ENCODE measurements around the gene NTN5. TPM values are rescaled to one million over a fixed set of nuclear protein-coding genes. Genes with fewer than 3 reads are reported as not detected.
"Not testable (repeated sequence)": the region's sequence is repeated elsewhere in the genome, so short reads cannot be mapped to it uniquely, and the experiment has no call there.

Gene NTN5
- total RNA-seq, 1 donor from 2014 or later: 0.11 TPM

GRCh38 chr19:48681127-48681470 is 8.3 kb upstream of the NTN5 start:
- no peaks in the 10 kb centered on the region for H3K36me3 Mint-ChIP-seq (ENCODE audit: low read depth, unreplicated experiment)
- H3K4me3 Mint-ChIP-seq (ENCODE audit: unreplicated experiment): no peak overlapping the region
- Histone ChIP-seq H3K27me3 (ENCODE audit: insufficient read depth, low read length) (peaks cover 10% of the 10 kb centered on the region), H3K4me1 (ENCODE audit: insufficient read depth, low read length) (peaks cover 6% of the 10 kb centered on the region), H3K27ac (ENCODE audit: low read depth, low read length) (no peak overlapping the region), H3K9me3 (ENCODE audit: insufficient read depth, low read depth, low read length) (no peaks in the 10 kb centered on the region), H3K4me2 (ENCODE audit: low read length) (no peak overlapping the region), H3K36me3 (ENCODE audit: insufficient read depth, low read length) (no peaks in the 10 kb centered on the region), H3K79me2 (ENCODE audit: insufficient read depth, low read length) (no peaks in the 10 kb centered on the region), H3K4me3 (ENCODE audit: insufficient read depth, low read depth, low read length) (no peak overlapping the region), H3K9ac (ENCODE audit: low read length) (no peak overlapping the region), H2AFZ (ENCODE audit: low read depth, low read length) (no peak overlapping the region), H4K20me1 (ENCODE audit: insufficient read depth, low read length) (no peaks in the 10 kb centered on the region)
- no peak for TF ChIP-seq CTCF (IDR thresholded peaks at IDR 0.05; ENCODE audit: insufficient read depth, low read depth, low read length)
- TF ChIP-seq EZH2 (IDR thresholded peaks at IDR 0.05; ENCODE audit: insufficient read depth, low read length): no peak
- peak; percentile 92 for DNase-seq (ENCODE audit: low read depth)
- H3K4me1 Mint-ChIP-seq (ENCODE audit: low read depth, unreplicated experiment): no peaks in the 10 kb centered on the region
- no peak for FAIRE-seq
- peaks cover 24% of the 10 kb centered on the region for H3K27me3 Mint-ChIP-seq (ENCODE audit: low read depth, unreplicated experiment)
- H3K9me3 Mint-ChIP-seq (ENCODE audit: unreplicated experiment): no peaks in the 10 kb centered on the region
- peak overlapping the region; percentile 62 for H3K27ac Mint-ChIP-seq (ENCODE audit: unreplicated experiment)

GRCh38 chr19:48680436-48681126 is 7.8 kb upstream of the NTN5 start:
- FAIRE-seq (no peak), DNase-seq (ENCODE audit: low read depth) (no peak)
- Mint-ChIP-seq H3K4me1 (ENCODE audit: low read depth, unreplicated experiment) (no peaks in the 10 kb centered on the region), H3K4me3 (ENCODE audit: unreplicated experiment) (no peak overlapping the region), H3K27ac (ENCODE audit: unreplicated experiment) (no peak overlapping the region), H3K36me3 (ENCODE audit: low read depth, unreplicated experiment) (no peaks in the 10 kb centered on the region), H3K27me3 (ENCODE audit: low read depth, unreplicated experiment) (peaks cover 25% of the 10 kb centered on the region), H3K9me3 (ENCODE audit: unreplicated experiment) (no peaks in the 10 kb centered on the region)
- Histone ChIP-seq H3K4me2 (ENCODE audit: low read length) (no peak overlapping the region), H3K9me3 (ENCODE audit: insufficient read depth, low read depth, low read length) (no peaks in the 10 kb centered on the region), H3K4me3 (ENCODE audit: insufficient read depth, low read depth, low read length) (no peak overlapping the region), H3K4me1 (ENCODE audit: insufficient read depth, low read length) (peaks cover 6% of the 10 kb centered on the region), H2AFZ (ENCODE audit: low read depth, low read length) (no peak overlapping the region), H4K20me1 (ENCODE audit: insufficient read depth, low read length) (no peaks in the 10 kb centered on the region), H3K79me2 (ENCODE audit: insufficient read depth, low read length) (no peaks in the 10 kb centered on the region), H3K36me3 (ENCODE audit: insufficient read depth, low read length) (no peaks in the 10 kb centered on the region), H3K9ac (ENCODE audit: low read length) (no peak overlapping the region), H3K27ac (ENCODE audit: low read depth, low read length) (no peak overlapping the region), H3K27me3 (ENCODE audit: insufficient read depth, low read length) (peaks cover 10% of the 10 kb centered on the region)
- TF ChIP-seq CTCF (IDR thresholded peaks at IDR 0.05; ENCODE audit: insufficient read depth, low read depth, low read length) (no peak), EZH2 (IDR thresholded peaks at IDR 0.05; ENCODE audit: insufficient read depth, low read length) (no peak)

- not testable (repeated sequence) for H3K9me3 Mint-ChIP-seq (ENCODE audit: unreplicated experiment); H3K27ac Mint-ChIP-seq (ENCODE audit: unreplicated experiment); H3K4me2 ChIP-seq (ENCODE audit: low read length); H3K79me2 ChIP-seq (ENCODE audit: insufficient read depth, low read length); H3K4me1 Mint-ChIP-seq (ENCODE audit: low read depth, unreplicated experiment); H3K27ac ChIP-seq (ENCODE audit: low read depth, low read length); H3K4me3 ChIP-seq (ENCODE audit: insufficient read depth, low read depth, low read length); H3K4me1 ChIP-seq (ENCODE audit: insufficient read depth, low read length); H2AFZ ChIP-seq (ENCODE audit: low read depth, low read length); H3K36me3 ChIP-seq (ENCODE audit: insufficient read depth, low read length); H4K20me1 ChIP-seq (ENCODE audit: insufficient read depth, low read length); FAIRE-seq; H3K36me3 Mint-ChIP-seq (ENCODE audit: low read depth, unreplicated experiment); H3K4me3 Mint-ChIP-seq (ENCODE audit: unreplicated experiment); H3K9me3 ChIP-seq (ENCODE audit: insufficient read depth, low read depth, low read length); H3K9ac ChIP-seq (ENCODE audit: low read length); DNase-seq (ENCODE audit: low read depth)
- H3K27me3 ChIP-seq (ENCODE audit: insufficient read depth, low read length): peaks cover 10% of the 10 kb centered on the region
- peaks cover 31% of the 10 kb centered on the region for H3K27me3 Mint-ChIP-seq (ENCODE audit: low read depth, unreplicated experiment)
Observed at GRCh38 chr19:48680006-48680405, 7.2 kb upstream of the NTN5 start.
